KMS-11 (cell line): ENCODE measurements around the gene TSR3.

Experiments
- H2AFZ ChIP-seq: fragments of 200-600 bp; sonication (generic); 2 replicates; pipeline ENCODE4 v1.6.1; 2016; ENCODE audit warnings: antibody characterized with exemption, mixed run types, low read depth
- H3K27ac ChIP-seq: fragments of 200-600 bp; sonication (generic); 2 replicates; pipeline ENCODE4 v1.6.1; 2016; ENCODE audit warnings: mild to moderate bottlenecking, mixed run types
- H3K27me3 ChIP-seq: fragments of 200-600 bp; sonication (generic); 2 replicates; pipeline ENCODE4 v1.6.1; 2017; ENCODE audit warnings: mild to moderate bottlenecking, low read depth, mixed run types, moderate library complexity; ENCODE audit not compliant: insufficient read depth
- H3K36me3 ChIP-seq: fragments of 200-600 bp; sonication (generic); 2 replicates; pipeline ENCODE4 v1.6.1; 2017; ENCODE audit warnings: mild to moderate bottlenecking, mixed run types; ENCODE audit not compliant: insufficient read depth
- H3K4me1 ChIP-seq: fragments of 200-600 bp; sonication (generic); 2 replicates; pipeline ENCODE4 v1.6.1; 2016; ENCODE audit warnings: mild to moderate bottlenecking, low read depth, mixed run types; ENCODE audit not compliant: poor library complexity, severe bottlenecking
- H3K4me2 ChIP-seq: fragments of 200-600 bp; sonication (generic); 2 replicates; pipeline ENCODE4 v1.7.0; 2016; ENCODE audit warnings: mild to moderate bottlenecking, mixed run types
- H3K4me3 ChIP-seq: fragments of 200-600 bp; sonication (generic); IDR thresholded peaks from 2 replicates; pipeline ENCODE4 v1.6.1; 2017; ENCODE audit warnings: low read depth, low read length, mixed read lengths; ENCODE audit not compliant: insufficient read depth
- H3K79me2 ChIP-seq: fragments of 200-600 bp; sonication (generic); 2 replicates; pipeline ENCODE4 v1.6.1; 2016; ENCODE audit warnings: low read depth, mixed run types; ENCODE audit not compliant: insufficient read depth
- H3K9ac ChIP-seq: fragments of 200-600 bp; sonication (generic); 2 replicates; pipeline ENCODE4 v1.6.1; 2016; ENCODE audit warnings: mild to moderate bottlenecking, mixed run types
- H4K20me1 ChIP-seq: fragments of 200-600 bp; sonication (generic); 2 replicates; pipeline ENCODE4 v1.6.1; 2016; ENCODE audit warnings: mild to moderate bottlenecking, mixed run types; ENCODE audit not compliant: insufficient read depth
- TF ChIP-seq, protein P1 (sequence below): fragments of 200-600 bp; sonication (generic); conservative IDR thresholded peaks from 2 replicates; pipeline ENCODE4 v1.6.1; 2017; ENCODE audit warnings: low read depth, mild to moderate bottlenecking, antibody characterized with exemption, low read length, moderate library complexity, mixed read lengths

The TSR3 gene

DNA sequence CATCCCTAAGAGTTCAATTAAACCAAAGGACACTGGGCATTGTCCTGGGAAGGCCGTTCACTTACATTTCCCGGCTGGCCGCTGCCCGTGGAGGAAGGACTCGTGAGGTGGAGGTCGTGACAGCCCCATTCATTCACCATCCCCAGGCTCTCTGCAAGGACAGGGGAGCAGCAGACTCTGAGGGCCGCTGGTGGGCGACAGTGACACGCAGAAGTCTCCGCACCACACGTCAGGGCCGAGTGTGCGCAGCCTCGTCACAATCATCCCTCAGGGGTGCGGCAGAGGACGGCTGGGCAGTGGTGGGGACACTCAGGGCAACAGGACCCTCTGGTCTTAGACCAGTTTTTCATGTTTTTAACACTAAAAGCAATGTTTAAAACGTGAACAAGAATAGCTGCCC, 41.1 kb upstream of the TSR3 start:
- no peak overlapping the region for H3K9ac ChIP-seq
- H3K27me3 ChIP-seq, result no peaks in the 10 kb centered on the region
- TF ChIP-seq, protein P1, sequence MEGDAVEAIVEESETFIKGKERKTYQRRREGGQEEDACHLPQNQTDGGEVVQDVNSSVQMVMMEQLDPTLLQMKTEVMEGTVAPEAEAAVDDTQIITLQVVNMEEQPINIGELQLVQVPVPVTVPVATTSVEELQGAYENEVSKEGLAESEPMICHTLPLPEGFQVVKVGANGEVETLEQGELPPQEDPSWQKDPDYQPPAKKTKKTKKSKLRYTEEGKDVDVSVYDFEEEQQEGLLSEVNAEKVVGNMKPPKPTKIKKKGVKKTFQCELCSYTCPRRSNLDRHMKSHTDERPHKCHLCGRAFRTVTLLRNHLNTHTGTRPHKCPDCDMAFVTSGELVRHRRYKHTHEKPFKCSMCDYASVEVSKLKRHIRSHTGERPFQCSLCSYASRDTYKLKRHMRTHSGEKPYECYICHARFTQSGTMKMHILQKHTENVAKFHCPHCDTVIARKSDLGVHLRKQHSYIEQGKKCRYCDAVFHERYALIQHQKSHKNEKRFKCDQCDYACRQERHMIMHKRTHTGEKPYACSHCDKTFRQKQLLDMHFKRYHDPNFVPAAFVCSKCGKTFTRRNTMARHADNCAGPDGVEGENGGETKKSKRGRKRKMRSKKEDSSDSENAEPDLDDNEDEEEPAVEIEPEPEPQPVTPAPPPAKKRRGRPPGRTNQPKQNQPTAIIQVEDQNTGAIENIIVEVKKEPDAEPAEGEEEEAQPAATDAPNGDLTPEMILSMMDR, result no peak

GRCh38 chr16:1390239-1390779, 38.6 kb upstream of the TSR3 start:
- Histone ChIP-seq H3K27ac (no peak overlapping the region), H3K79me2 (no peaks in the 10 kb centered on the region), H3K36me3 (no peaks in the 10 kb centered on the region), H3K4me2 (no peak overlapping the region), H3K9ac (no peak overlapping the region), H2AFZ (no peak overlapping the region), H3K4me3 (no peak overlapping the region), H3K4me1 (no peaks in the 10 kb centered on the region), H3K27me3 (no peaks in the 10 kb centered on the region), H4K20me1 (no peaks in the 10 kb centered on the region)
- TF ChIP-seq, protein P1, result no peak

More for the DNA sequence above, 41.1 kb upstream of the TSR3 start:
- Histone ChIP-seq H3K4me2 (no peak overlapping the region), H2AFZ (no peak overlapping the region), H3K27ac (no peak overlapping the region), H3K4me1 (no peaks in the 10 kb centered on the region), H4K20me1 (no peaks in the 10 kb centered on the region), H3K79me2 (no peaks in the 10 kb centered on the region), H3K36me3 (no peaks in the 10 kb centered on the region), H3K4me3 (no peak overlapping the region)

GRCh38 chr16:1389762-1390161, 38.1 kb upstream of the TSR3 start:
- H3K4me2 ChIP-seq, result no peak overlapping the region
- no peaks in the 10 kb centered on the region for H3K79me2 ChIP-seq
- no peak overlapping the region for H2AFZ ChIP-seq
- H3K9ac ChIP-seq, result no peak overlapping the region
- H4K20me1 ChIP-seq, result no peaks in the 10 kb centered on the region
- H3K27me3 ChIP-seq, result no peaks in the 10 kb centered on the region
- no peak overlapping the region for H3K27ac ChIP-seq
- H3K36me3 ChIP-seq, result no peaks in the 10 kb centered on the region
- H3K4me3 ChIP-seq, result no peak overlapping the region
- TF ChIP-seq, protein P1, result no peak
- no peaks in the 10 kb centered on the region for H3K4me1 ChIP-seq

DNA sequence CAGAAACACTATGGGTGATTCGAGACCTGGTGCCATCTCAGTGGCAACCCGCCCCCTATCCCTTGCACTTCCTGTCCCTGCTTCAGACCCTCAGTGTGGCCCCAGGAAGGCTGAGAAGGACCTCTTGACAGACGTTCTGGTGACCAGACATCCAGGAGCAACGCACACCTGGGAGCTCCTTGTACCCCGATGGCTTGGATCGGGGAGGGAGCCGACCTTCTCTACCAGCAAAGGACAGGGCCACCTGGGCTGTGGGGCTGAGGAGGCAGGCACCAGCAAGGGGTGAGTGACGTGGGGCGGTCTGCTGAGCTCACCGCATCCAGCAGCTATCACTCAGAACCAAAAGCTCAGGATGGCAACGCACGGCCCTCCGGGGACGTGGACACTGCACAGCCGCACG, 35.7 kb upstream of the TSR3 start:
- no peak overlapping the region for H3K4me3 ChIP-seq

More for the DNA sequence above, 35.7 kb upstream of the TSR3 start:
- Histone ChIP-seq H2AFZ (no peak overlapping the region), H3K27ac (no peak overlapping the region), H4K20me1 (no peaks in the 10 kb centered on the region), H3K4me1 (no peaks in the 10 kb centered on the region), H3K27me3 (no peaks in the 10 kb centered on the region), H3K36me3 (no peaks in the 10 kb centered on the region), H3K9ac (no peak overlapping the region), H3K4me2 (no peak overlapping the region), H3K79me2 (no peaks in the 10 kb centered on the region)
- TF ChIP-seq, protein P1, result no peak
